Thyroid gland (tissue), 4 donors: ENCODE data around the gene WNT11. TPM values are rescaled to one million over a fixed set of nuclear protein-coding genes. Genes with fewer than 3 reads are reported as not detected.

Experiments used
- DNase-seq, 2 donors: peaks; one replicate each; pipeline ENCODE4 v3.0.0-alpha.2; 2019
- H3K27ac ChIP-seq, 3 donors: fragments of 200-600 bp; sonication (generic); 1 replicate in 2 of 3; 2 replicates in 1 of 3; pipeline ENCODE4 v1.5.1; 2016 to 2019; ENCODE audit warnings: mild to moderate bottlenecking in 1 of 3, moderate library complexity in 1 of 3
- H3K27me3 ChIP-seq: fragments of 200-600 bp; sonication (generic); one replicate; pipeline ENCODE4 v1.5.1; 2019
- H3K36me3 ChIP-seq, 2 donors: fragments of 200-600 bp; sonication (generic); one replicate each; pipeline ENCODE4 v1.5.1; 2016 to 2019
- H3K4me1 ChIP-seq, 2 donors: fragments of 200-600 bp; sonication (generic); one replicate each; pipeline ENCODE4 v1.5.1; 2017 to 2019
- H3K4me3 ChIP-seq, 3 donors: fragments of 200-600 bp; sonication (generic); replicated peaks in 1 of 3; 1 replicate in 2 of 3; 2 replicates in 1 of 3; pipeline ENCODE4 v1.5.1; 2016; ENCODE audit warnings: mild to moderate bottlenecking in 1 of 3
- H3K9me3 ChIP-seq: fragments of 200-600 bp; sonication (generic); one replicate; pipeline ENCODE4 v1.5.1; 2017
- CTCF ChIP-seq, 6 experiments: fragments of 200-600 bp in 3 of 6; fragments of 450-650 bp in 3 of 6; sonication (generic) in 3 of 6; IDR thresholded peaks; one replicate each; pipeline ENCODE4 v1.5.1; 2016 to 2019; ENCODE audit warnings: antibody characterized with exemption in 6 of 6, mild to moderate bottlenecking in 2 of 6, inconsistent platforms in 1 of 6, moderate library complexity in 1 of 6
- POLR2A ChIP-seq, 2 donors: fragments of 450-650 bp; IDR thresholded peaks; one replicate each; pipeline ENCODE4 v1.6.1; 2017; ENCODE audit warnings: antibody characterized with exemption in 2 of 2, mild to moderate bottlenecking in 2 of 2, moderate library complexity in 1 of 2
- WGBS, 2 donors: methylation state at CpG; one replicate each; pipeline ENCODE4 v1.1.5; 2017; 5-methylcytosine and 5-hydroxymethylcytosine counted together
- intact Hi-C: fragments of 100-400 bp; cut with DNase I; formaldehyde crosslinking; loops from one replicate; pipeline ENCODE4 v1.15.1; 2023
- total RNA-seq, 4 donors: library from RNA; depleted of rRNA; stranded (reverse); fragments of >200 nt; gene quantifications; one replicate each; pipeline ENCODE4 v1.2.3, GENCODE V29; 2016

WNT11 gene
- total RNA-seq, 4 donors from 2014 or later: 7.3 to 31.5 (median 10.7) TPM

GRCh38 chr11:76152741-76153570 is 53.3 kb downstream of the WNT11 start:
- WGBS, 2 donors: 67 to 72% methylated on average over 12 to 13 of the region's 13 CpGs
- H3K27me3 ChIP-seq: no peaks in the 10 kb centered on the region
- DNase-seq: no peak
- TF ChIP-seq CTCF (IDR thresholded peaks at IDR 0.05): no peak
- TF ChIP-seq POLR2A (IDR thresholded peaks at IDR 0.05): no peak
- no peak overlapping the region for H3K4me3 ChIP-seq
- no peaks in the 10 kb centered on the region for H3K9me3 ChIP-seq
- no peaks in the 10 kb centered on the region for H3K36me3 ChIP-seq
- H3K4me1 ChIP-seq: peaks cover 0 to 12% of the 10 kb centered on the region in 2 donors
- no peak overlapping the region for H3K27ac ChIP-seq
- intact Hi-C loops: loop anchor here (5.0 to 10.0 kb wide), 3 partner anchors 256 to 428 kb away; no protein-coding TSS in a partner anchor

- no peaks in the 10 kb centered on the region for H3K36me3 ChIP-seq
These were observed 54.1 kb downstream of the WNT11 start for GRCh38 chr11:76152086-76152681.

GRCh38 chr11:76151556-76152085 is 54.7 kb downstream of the WNT11 start:
- 76 to 84% methylated on average over 5 of the region's 5 CpGs for WGBS, 2 donors
- Histone ChIP-seq H3K27me3 (no peaks in the 10 kb centered on the region), H3K36me3 (no peaks in the 10 kb centered on the region), H3K9me3 (no peaks in the 10 kb centered on the region), H3K4me1 (peaks cover under 1 to 18% of the 10 kb centered on the region in 2 donors), H3K27ac (no peak overlapping the region), H3K4me3 (no peak overlapping the region)
- no peak for DNase-seq
- TF ChIP-seq CTCF (IDR thresholded peaks at IDR 0.05) (no peak), POLR2A (IDR thresholded peaks at IDR 0.05) (no peak)
- intact Hi-C loops: loop anchor here (5.0 to 10.0 kb wide), 3 partner anchors 254 to 427 kb away; no protein-coding TSS in a partner anchor

More at GRCh38 chr11:76152086-76152681, 54.1 kb downstream of the WNT11 start:
- Histone ChIP-seq H3K27me3 (no peaks in the 10 kb centered on the region), H3K4me3 (peak overlapping the region in 2 of 3 donors; percentile 5 to 22), H3K27ac (no peak overlapping the region), H3K4me1 (peaks cover 0 to 13% of the 10 kb centered on the region in 2 donors), H3K9me3 (no peaks in the 10 kb centered on the region)
- 14 to 18% methylated on average over 25 to 30 of the region's 30 CpGs for WGBS, 2 donors
- intact Hi-C loops: loop anchor here (5.0 to 10.0 kb wide), 3 partner anchors 255 to 427 kb away; no protein-coding TSS in a partner anchor
- DNase-seq: peak; percentile 82 to 88
- TF ChIP-seq CTCF (IDR thresholded peaks at IDR 0.05) (peak; percentile 84 to 97 (median 96)), POLR2A (IDR thresholded peaks at IDR 0.05) (no peak)

DNA sequence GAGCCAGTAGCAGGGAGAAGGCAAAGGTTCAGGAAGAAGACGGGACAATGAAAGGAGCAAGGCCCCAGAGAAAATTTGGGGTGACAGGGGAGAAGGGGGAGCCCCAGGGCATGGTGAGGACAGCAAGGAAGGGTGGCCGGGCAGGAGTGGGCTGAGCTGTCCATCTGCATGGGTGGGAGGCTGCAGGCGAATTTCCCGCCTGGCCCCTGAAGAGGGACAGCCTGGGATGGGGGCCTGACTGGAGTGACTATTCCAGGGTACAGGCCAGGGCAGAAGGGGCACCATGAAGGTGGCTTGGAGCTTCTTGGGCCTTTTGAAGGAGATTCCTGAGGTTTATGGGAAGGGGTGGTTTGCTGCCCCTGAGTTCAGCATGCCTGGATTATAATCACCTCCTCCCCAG is 56.2 kb downstream of the WNT11 start:
- Histone ChIP-seq H3K27ac (no peak overlapping the region), H3K36me3 (no peaks in the 10 kb centered on the region), H3K4me1 (peaks cover 3 to 24% of the 10 kb centered on the region in 2 donors), H3K4me3 (no peak overlapping the region), H3K27me3 (no peaks in the 10 kb centered on the region), H3K9me3 (no peaks in the 10 kb centered on the region)
- no peak for DNase-seq
- TF ChIP-seq POLR2A (IDR thresholded peaks at IDR 0.05): no peak
- TF ChIP-seq CTCF (IDR thresholded peaks at IDR 0.05): no peak
- WGBS, 2 donors: 95 to 97% methylated on average over 4 of the region's 4 CpGs
- intact Hi-C loops: loop anchor here (5.0 to 10.0 kb wide), 3 partner anchors 253 to 425 kb away; no protein-coding TSS in a partner anchor
